Neuronal stem cell (in vitro differentiated cells): ENCODE measurements around the gene ATCAY.
"Not testable (repeated sequence)": the region's sequence is repeated elsewhere in the genome, so short reads cannot be mapped to it uniquely, and the experiment has no call there.

Experiments used
- DNase-seq: peaks from one replicate; pipeline ENCODE4 v3.0.0-alpha.2; 2013; ENCODE audit warnings: low spot score
- H2AFZ ChIP-seq: one replicate; pipeline ENCODE4 v1.6.1; 2013; ENCODE audit warnings: mild to moderate bottlenecking, low read length, inconsistent platforms
- H2AK5ac ChIP-seq: 2 replicates; pipeline ENCODE4 v1.6.1; 2013; ENCODE audit warnings: low read depth, mild to moderate bottlenecking, inconsistent platforms, low read length, moderate library complexity, mixed read lengths
- H2BK120ac ChIP-seq: 2 replicates; pipeline ENCODE4 v1.6.1; 2013; ENCODE audit warnings: low read depth, mild to moderate bottlenecking, inconsistent platforms, low read length, moderate library complexity, mixed read lengths
- H2BK12ac ChIP-seq: one replicate; pipeline ENCODE4 v1.6.1; 2013; ENCODE audit warnings: low read length, inconsistent platforms
- H2BK15ac ChIP-seq: 2 replicates; pipeline ENCODE4 v1.6.1; 2013; ENCODE audit warnings: mild to moderate bottlenecking, low read length, inconsistent platforms, mixed read lengths
- H2BK5ac ChIP-seq: one replicate; pipeline ENCODE4 v1.6.1; 2013; ENCODE audit warnings: inconsistent platforms, mild to moderate bottlenecking, low read length, moderate library complexity
- H3K14ac ChIP-seq: one replicate; pipeline ENCODE4 v1.6.1; 2013; ENCODE audit warnings: low read length, inconsistent platforms
- H3K18ac ChIP-seq: 2 replicates; pipeline ENCODE4 v1.6.1; 2013; ENCODE audit warnings: low read length, inconsistent platforms
- H3K23ac ChIP-seq: 2 replicates; pipeline ENCODE4 v1.6.1; 2013; ENCODE audit warnings: low read depth, mild to moderate bottlenecking, mixed read lengths, low read length, inconsistent platforms; ENCODE audit not compliant: poor library complexity
- H3K27ac ChIP-seq: replicated peaks from 3 replicates; pipeline ENCODE4 v1.5.1; 2013; ENCODE audit warnings: low read length, inconsistent platforms
- H3K27me3 ChIP-seq, 3 experiments: 2 replicates each; pipeline ENCODE4 v1.6.1; 2013; ENCODE audit warnings: low read length in 3 of 3, mild to moderate bottlenecking in 2 of 3, inconsistent platforms in 1 of 3, low read depth in 1 of 3, mixed read lengths in 1 of 3, moderate library complexity in 1 of 3; ENCODE audit not compliant: control insufficient read depth in 3 of 3, insufficient read depth in 3 of 3
- H3K36me3 ChIP-seq, 2 donors: replicated peaks in 1 of 2; 2 replicates each; pipeline ENCODE4 v1.6.1; 2013; ENCODE audit warnings: low read length in 2 of 2; ENCODE audit not compliant: control insufficient read depth in 2 of 2, insufficient read depth in 2 of 2
- H3K4ac ChIP-seq: 2 replicates; pipeline ENCODE4 v1.6.1; 2013; ENCODE audit warnings: inconsistent platforms, mild to moderate bottlenecking, low read length, moderate library complexity
- H3K4me1 ChIP-seq, 2 donors: 1 replicate in 1 of 2; 2 replicates in 1 of 2; pipeline ENCODE4 v1.6.1; 2013; ENCODE audit warnings: low read length in 2 of 2, low read depth in 1 of 2; ENCODE audit not compliant: control insufficient read depth in 2 of 2, insufficient read depth in 1 of 2
- H3K4me2 ChIP-seq: one replicate; pipeline ENCODE4 v1.6.1; 2013; ENCODE audit warnings: mild to moderate bottlenecking, low read length, inconsistent platforms; ENCODE audit not compliant: insufficient read depth, poor library complexity, severe bottlenecking
- H3K4me3 ChIP-seq, 2 donors: 2 replicates each; pipeline ENCODE4 v1.5.1; 2013; ENCODE audit warnings: low read length in 2 of 2, mild to moderate bottlenecking in 2 of 2, inconsistent platforms in 1 of 2, moderate library complexity in 1 of 2
- H3K79me1 ChIP-seq: one replicate; pipeline ENCODE4 v1.6.1; 2013; ENCODE audit warnings: low read depth, mild to moderate bottlenecking, inconsistent platforms, low read length, moderate library complexity
- H3K9ac ChIP-seq: one replicate; pipeline ENCODE4 v1.6.1; 2013; ENCODE audit warnings: mild to moderate bottlenecking, low read depth, low read length, inconsistent platforms; ENCODE audit not compliant: poor library complexity
- H3K9me3 ChIP-seq, 2 donors: replicated peaks in 1 of 2; 2 replicates each; pipeline versions ENCODE3 to v1.6.1; 2013; ENCODE audit warnings: low read length in 2 of 2, mild to moderate bottlenecking in 2 of 2, inconsistent platforms in 1 of 2, low read depth in 1 of 2, mixed read lengths in 1 of 2, moderate library complexity in 1 of 2; ENCODE audit not compliant: control insufficient read depth in 2 of 2, insufficient read depth in 1 of 2
- H4K8ac ChIP-seq: one replicate; pipeline ENCODE4 v1.6.1; 2013; ENCODE audit warnings: low read depth, mild to moderate bottlenecking, inconsistent platforms, low read length, moderate library complexity
- H4K91ac ChIP-seq: one replicate; pipeline ENCODE4 v1.6.1; 2013; ENCODE audit warnings: low read length, low read depth, mild to moderate bottlenecking, inconsistent platforms; ENCODE audit not compliant: poor library complexity
- WGBS, 2 donors: extraction: QIAGEN DNeasy Blood & Tissue Kit; methylation state at CpG; one replicate each; pipeline ENCODE4 v1.1.7; 2013; ENCODE audit warnings: missing lambda C conversion rate in 2 of 2, mixed read lengths in 1 of 2; ENCODE audit not compliant: insufficient read length in 2 of 2, insufficient replicate concordance in 1 of 2; ENCODE audit errors: extremely low coverage in 2 of 2; 5-methylcytosine and 5-hydroxymethylcytosine counted together

The ATCAY gene

DNA sequence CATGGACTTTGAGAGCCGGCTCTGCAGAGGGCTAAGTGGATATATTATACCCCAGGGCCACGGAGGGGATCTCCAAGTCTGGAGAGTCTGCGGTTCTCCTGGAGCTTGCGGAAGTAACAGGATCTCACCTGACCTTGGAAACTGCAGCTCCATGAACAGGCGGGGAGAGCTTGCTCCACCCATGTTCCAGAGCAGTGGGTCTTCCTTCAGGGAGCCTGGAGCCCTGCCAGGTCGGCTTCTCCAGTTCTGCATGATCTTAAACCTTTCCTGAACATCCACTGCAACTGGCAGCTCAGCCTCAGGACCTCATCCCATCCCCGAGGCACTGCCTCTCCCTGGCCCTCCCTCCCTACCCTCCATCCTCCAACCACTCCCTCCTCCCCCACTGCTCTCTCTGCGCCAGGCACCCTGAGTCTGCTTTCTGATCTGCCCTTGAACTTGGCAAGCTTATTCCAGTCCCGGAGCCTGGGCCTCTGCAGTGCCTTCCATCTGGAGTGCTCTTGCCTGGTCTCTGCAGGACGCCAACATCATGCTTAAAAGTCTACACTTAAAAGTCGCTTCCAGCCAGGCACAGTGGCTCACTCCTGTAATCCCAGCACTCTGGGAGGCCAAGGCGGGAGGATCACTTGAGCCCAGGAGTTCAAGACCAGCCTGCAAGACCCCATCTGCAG lies 13.2 kb downstream of the ATCAY start:
- H3K4me1 ChIP-seq = no peaks in the 10 kb centered on the region
- DNase-seq = no peak
- peak overlapping the region in 1 of 2 donors; percentile 62 for H3K4me3 ChIP-seq
- H3K36me3 ChIP-seq = peaks cover 4 to 8% of the 10 kb centered on the region in 2 donors
- no peak overlapping the region for H2BK120ac ChIP-seq
- H4K91ac ChIP-seq = no peak overlapping the region
- H3K18ac ChIP-seq = no peak overlapping the region
- H3K9me3 ChIP-seq = peaks cover 5 to 6% of the 10 kb centered on the region in 2 donors
- no peak overlapping the region for H2BK12ac ChIP-seq
- no peak overlapping the region for H2BK5ac ChIP-seq
- H2AK5ac ChIP-seq = no peak overlapping the region
- H3K27me3 ChIP-seq = no peaks in the 10 kb centered on the region
- no peak overlapping the region for H3K4ac ChIP-seq
- no peak overlapping the region for H4K8ac ChIP-seq
- no peak overlapping the region for H3K14ac ChIP-seq
- H2BK15ac ChIP-seq = no peak overlapping the region
- H3K23ac ChIP-seq = no peak overlapping the region
- no CpG with 5 or more reads among the region's 12 CpGs for WGBS, 2 donors
- no peak overlapping the region for H3K4me2 ChIP-seq
- no peak overlapping the region for H2AFZ ChIP-seq
- H3K27ac ChIP-seq = no peak overlapping the region
- H3K79me1 ChIP-seq = no peaks in the 10 kb centered on the region
- no peak overlapping the region for H3K9ac ChIP-seq

DNA sequence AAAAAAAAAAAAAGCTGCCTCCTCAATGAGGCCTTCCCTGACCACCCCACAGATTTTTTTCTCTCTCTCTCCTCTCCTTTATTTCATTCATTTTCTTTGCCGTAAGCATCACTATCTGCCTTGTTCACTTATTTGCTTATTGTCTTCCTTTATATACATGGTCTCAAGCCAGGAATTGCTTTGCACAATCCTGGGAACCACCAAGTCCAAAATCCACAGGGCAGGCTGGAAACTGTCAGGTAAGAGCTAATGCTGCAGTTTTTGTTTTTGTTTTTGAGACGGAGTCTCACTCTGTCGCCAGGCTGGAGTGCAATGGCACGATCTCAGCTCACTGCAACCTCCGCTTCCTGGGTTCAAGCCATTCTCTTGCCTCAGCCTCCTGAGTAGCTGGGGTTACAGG lies 14.5 kb downstream of the ATCAY start:
- not testable (repeated sequence) for H3K9me3 ChIP-seq, H3K18ac ChIP-seq, H4K8ac ChIP-seq, H3K4ac ChIP-seq, H4K91ac ChIP-seq, H3K27ac ChIP-seq, H2BK12ac ChIP-seq, H2BK120ac ChIP-seq, DNase-seq, H3K23ac ChIP-seq, H3K9ac ChIP-seq, H2AK5ac ChIP-seq, H3K4me3 ChIP-seq, H3K4me2 ChIP-seq, H3K36me3 ChIP-seq, H3K79me1 ChIP-seq, H2BK15ac ChIP-seq, H2BK5ac ChIP-seq, H3K27me3 ChIP-seq, H3K4me1 ChIP-seq, H2AFZ ChIP-seq, H3K14ac ChIP-seq
- WGBS, 2 donors = no CpG with 5 or more reads among the region's 5 CpGs

DNA sequence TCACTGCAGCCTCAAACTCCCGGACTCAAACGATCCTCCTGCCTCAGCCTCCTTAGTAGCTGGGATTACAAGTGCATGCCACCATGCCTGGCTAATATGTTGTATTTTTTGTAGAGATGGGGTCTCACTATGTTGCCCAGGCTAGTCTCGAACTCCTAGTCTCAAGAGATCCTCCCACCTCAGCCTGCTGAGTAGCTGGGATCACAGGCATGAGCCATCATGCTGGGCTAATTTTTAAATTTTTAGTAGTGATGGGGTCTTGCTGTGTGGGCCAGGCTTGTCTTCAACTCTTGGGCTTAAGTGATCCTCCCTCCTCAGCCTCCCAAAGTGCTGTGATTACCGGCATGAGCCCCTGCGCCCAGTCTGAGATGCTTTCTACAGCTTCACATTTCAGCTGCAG lies 15.3 kb downstream of the ATCAY start:
- Histone ChIP-seq H3K9me3 (peaks cover 5 to 6% of the 10 kb centered on the region in 2 donors), H2BK5ac (no peak overlapping the region), H3K14ac (no peak overlapping the region), H2BK12ac (no peak overlapping the region), H3K4me2 (no peak overlapping the region), H3K9ac (no peak overlapping the region), H3K4ac (no peak overlapping the region), H2AK5ac (no peak overlapping the region), H3K4me1 (no peaks in the 10 kb centered on the region), H3K79me1 (no peaks in the 10 kb centered on the region), H4K91ac (no peak overlapping the region), H2BK15ac (no peak overlapping the region), H2BK120ac (no peak overlapping the region), H3K27ac (no peak overlapping the region), H3K18ac (no peak overlapping the region), H4K8ac (no peak overlapping the region), H3K36me3 (peaks cover 4 to 6% of the 10 kb centered on the region in 2 donors), H3K4me3 (no peak overlapping the region), H2AFZ (no peak overlapping the region), H3K23ac (no peak overlapping the region), H3K27me3 (no peaks in the 10 kb centered on the region)
- no CpG with 5 or more reads among the region's 5 CpGs for WGBS, 2 donors
- DNase-seq = no peak

DNA sequence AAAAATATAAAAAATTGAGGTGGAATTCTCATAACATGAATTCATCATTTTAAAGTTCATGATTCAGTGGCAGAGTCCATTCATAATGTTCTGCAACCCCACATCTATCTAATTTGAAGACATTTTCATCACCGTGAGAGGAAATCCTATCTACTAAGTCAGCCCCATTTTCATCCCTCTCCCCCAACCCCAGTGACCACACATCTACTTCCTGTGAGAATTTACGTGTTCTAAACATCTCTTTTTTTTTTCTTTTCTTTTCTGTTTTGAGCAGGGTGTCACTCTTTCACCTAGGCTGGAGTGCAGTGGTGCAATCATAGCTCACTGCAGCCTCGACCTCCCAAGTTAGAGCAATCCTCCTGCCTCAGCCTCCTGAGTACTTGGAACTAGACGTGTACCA lies 17.5 kb downstream of the ATCAY start:
- H3K4me1 ChIP-seq = no peaks in the 10 kb centered on the region
- H3K4me2 ChIP-seq = no peak overlapping the region
- peaks cover 8 to 11% of the 10 kb centered on the region in 2 donors for H3K36me3 ChIP-seq
- no peak overlapping the region for H2BK12ac ChIP-seq
- no peak overlapping the region for H3K18ac ChIP-seq
- WGBS, 2 donors = no CpG with 5 or more reads among the region's 4 CpGs
- no peak overlapping the region for H3K27ac ChIP-seq
- no peak overlapping the region for H3K4ac ChIP-seq
- no peak overlapping the region for H3K14ac ChIP-seq
- no peaks in the 10 kb centered on the region for H3K79me1 ChIP-seq
- peaks cover 5 to 6% of the 10 kb centered on the region in 2 donors for H3K9me3 ChIP-seq
- no peak overlapping the region for H2BK120ac ChIP-seq
- H4K8ac ChIP-seq = no peak overlapping the region
- no peak overlapping the region for H2AK5ac ChIP-seq
- H3K23ac ChIP-seq = no peak overlapping the region
- H3K27me3 ChIP-seq = no peaks in the 10 kb centered on the region
- no peak overlapping the region for H3K4me3 ChIP-seq
- H2AFZ ChIP-seq = no peak overlapping the region
- no peak overlapping the region for H2BK5ac ChIP-seq
- no peak overlapping the region for H4K91ac ChIP-seq
- no peak for DNase-seq
- no peak overlapping the region for H3K9ac ChIP-seq
- H2BK15ac ChIP-seq = no peak overlapping the region
